B cell (primary cell): ENCODE results near the gene PHF19.

Source experiments
- EZH2 ChIP-seq: IDR thresholded peaks from 2 replicates; pipeline ENCODE4 v1.6.1; 2012; ENCODE audit warnings: borderline replicate concordance, low read depth, mild to moderate bottlenecking, moderate library complexity, low read length; ENCODE audit not compliant: insufficient read depth, poor library complexity, severe bottlenecking
- TF ChIP-seq, protein P1 (sequence below): fragments of 200-600 bp; IDR thresholded peaks from one replicate; pipeline ENCODE4 v1.8.0; 2022; ENCODE audit warnings: antibody characterized with exemption, mild to moderate bottlenecking

DNA sequence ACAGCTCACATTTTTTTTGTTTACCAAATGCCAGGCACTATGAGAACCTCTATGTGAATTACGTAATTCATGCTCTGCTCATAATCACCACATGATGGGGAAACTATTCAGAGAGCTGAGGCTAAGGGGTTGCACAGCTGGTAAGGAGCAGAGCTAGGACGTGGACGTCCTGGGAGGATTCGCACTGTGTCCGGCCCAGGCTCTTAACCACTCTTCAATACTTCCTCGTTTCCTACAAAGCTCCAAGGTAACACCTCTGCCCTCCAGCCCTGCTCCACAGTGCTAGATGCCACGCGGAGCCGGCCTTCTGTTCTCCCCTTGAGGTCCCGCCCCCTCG, 8.7 kb downstream of the PHF19 start:
- TF ChIP-seq, protein P1, sequence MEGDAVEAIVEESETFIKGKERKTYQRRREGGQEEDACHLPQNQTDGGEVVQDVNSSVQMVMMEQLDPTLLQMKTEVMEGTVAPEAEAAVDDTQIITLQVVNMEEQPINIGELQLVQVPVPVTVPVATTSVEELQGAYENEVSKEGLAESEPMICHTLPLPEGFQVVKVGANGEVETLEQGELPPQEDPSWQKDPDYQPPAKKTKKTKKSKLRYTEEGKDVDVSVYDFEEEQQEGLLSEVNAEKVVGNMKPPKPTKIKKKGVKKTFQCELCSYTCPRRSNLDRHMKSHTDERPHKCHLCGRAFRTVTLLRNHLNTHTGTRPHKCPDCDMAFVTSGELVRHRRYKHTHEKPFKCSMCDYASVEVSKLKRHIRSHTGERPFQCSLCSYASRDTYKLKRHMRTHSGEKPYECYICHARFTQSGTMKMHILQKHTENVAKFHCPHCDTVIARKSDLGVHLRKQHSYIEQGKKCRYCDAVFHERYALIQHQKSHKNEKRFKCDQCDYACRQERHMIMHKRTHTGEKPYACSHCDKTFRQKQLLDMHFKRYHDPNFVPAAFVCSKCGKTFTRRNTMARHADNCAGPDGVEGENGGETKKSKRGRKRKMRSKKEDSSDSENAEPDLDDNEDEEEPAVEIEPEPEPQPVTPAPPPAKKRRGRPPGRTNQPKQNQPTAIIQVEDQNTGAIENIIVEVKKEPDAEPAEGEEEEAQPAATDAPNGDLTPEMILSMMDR = peak; percentile 31
- no peak for TF ChIP-seq EZH2
